ENCODE results near the gene ARCN1.

ARCN1 gene

DNA sequence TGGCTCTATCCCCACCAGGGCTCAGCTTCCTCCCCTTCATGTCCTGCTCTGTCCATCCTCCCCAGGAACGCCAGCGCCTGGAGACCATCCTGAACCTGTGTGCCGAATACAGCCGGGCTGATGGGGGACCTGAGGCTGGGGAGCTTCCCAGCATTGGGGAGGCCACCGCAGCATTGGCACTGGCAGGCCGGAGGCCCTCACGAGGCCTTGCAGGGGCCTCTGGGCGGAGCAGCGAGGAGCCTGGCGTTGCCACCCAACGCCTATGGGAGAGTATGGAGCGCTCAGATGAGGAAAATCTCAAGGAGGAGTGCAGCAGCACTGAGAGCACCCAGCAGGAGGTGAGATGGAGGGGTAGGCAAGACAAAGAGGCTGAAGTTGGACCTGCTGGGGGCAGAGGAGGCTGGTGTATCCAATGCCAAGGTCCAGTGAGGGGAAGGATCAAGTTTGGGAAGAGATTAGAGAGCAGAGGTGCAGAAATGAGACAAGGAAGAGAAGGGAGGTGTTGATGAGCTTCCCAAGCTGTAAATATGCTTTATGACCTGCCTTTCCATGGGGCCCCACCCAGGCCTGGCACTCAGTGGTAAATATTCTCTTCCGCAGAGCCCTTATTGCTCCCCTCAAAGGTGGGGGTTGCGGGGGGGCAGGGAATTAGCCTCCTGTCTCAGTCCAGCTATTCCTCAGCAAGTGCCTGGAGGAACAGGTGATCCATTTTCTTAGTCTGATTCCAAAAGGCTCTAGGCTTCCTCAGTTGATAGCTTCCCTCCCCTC lies 59.1 kb downstream of the ARCN1 start:
- ChIA-PET CTCF (interaction anchor here (1.7 to 6.6 kb wide), 3 partner anchors 9 to 21 kb away, joined by 4 to 55 read pairs (median 10); no protein-coding TSS in a partner anchor), POLR2A (interaction anchor here (0.6 kb wide), 1 partner anchor 208 kb away, joined by 4 read pairs; no protein-coding TSS in a partner anchor)
- peaks cover 0 to 6% (median 0%) of the 10 kb centered on the region in 4 experiments for H3K4me1 ChIP-seq (ENCODE audit: control extremely low read depth in 1 of 4, control insufficient read depth in 4 of 4, insufficient read depth in 4 of 4, low read length in 3 of 4)

DNA sequence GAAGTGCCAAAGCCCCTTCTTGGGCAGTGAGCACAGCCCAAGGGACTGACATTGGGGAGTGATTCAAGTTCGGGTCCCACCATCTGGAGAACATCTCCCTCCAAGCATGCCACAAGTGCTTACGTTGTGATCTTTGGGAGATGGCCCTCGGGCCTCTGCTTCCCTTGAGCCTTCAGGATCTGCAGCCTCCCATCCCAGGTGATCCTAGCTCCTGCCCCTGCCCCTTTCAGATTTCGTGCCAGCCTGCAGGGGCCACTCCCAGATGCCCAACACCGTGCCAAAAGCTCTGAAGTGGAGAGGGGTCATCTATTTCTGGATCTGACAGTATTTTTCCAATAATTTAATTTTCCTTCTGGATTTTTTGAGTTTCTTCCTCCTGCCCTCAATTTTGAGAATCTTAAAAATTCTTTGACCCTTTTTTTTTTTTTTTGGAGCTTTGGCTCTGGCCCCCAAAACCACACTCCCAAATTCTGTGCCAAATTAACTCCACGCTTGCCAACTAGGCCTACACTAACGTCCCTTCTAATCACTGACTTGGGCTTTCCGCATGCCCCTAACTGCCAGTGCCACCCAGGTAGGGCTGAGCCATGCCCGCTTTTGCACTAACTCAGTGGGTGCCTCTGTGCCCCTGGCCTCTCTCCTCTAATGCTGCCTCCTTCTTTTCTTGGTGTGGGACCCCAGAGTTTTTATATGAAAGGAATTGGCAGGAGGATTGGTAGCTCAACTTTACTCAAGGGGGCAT lies 60.5 kb downstream of the ARCN1 start:
- no peak for DNase-seq
- Histone ChIP-seq H3K4me3 (ENCODE audit: control insufficient read depth in 1 of 7, extremely low read depth in 1 of 7, insufficient read depth in 4 of 7, low read depth in 2 of 7, low read length in 6 of 7) (no peak overlapping the region), H3K36me3 (ENCODE audit: control insufficient read depth in 4 of 4, insufficient read depth in 4 of 4, low read length in 3 of 4) (no peaks in the 10 kb centered on the region), H3K9me3 (ENCODE audit: control extremely low read depth in 1 of 5, control insufficient read depth in 4 of 5, insufficient read depth in 2 of 5, low read depth in 1 of 5, low read length in 4 of 5) (no peaks in the 10 kb centered on the region), H3K27ac (ENCODE audit: insufficient read depth in 1 of 2, low read depth in 1 of 2, low read length in 2 of 2, poor library complexity in 1 of 2, severe bottlenecking in 2 of 2) (no peak overlapping the region), H3K27me3 (replicated peaks in 2 of 5; ENCODE audit: control insufficient read depth in 4 of 5, insufficient read depth in 5 of 5, low read length in 4 of 5) (no peaks in the 10 kb centered on the region), H3K4me1 (ENCODE audit: control extremely low read depth in 1 of 4, control insufficient read depth in 4 of 4, insufficient read depth in 4 of 4, low read length in 3 of 4) (peaks cover 0 to 6% (median 0%) of the 10 kb centered on the region in 4 experiments)
- ChIA-PET CTCF (interaction anchor here (1.4 to 6.6 kb wide), 3 partner anchors 10 to 20 kb away, joined by 3 to 55 read pairs (median 10); no protein-coding TSS in a partner anchor), POLR2A (no interaction called here)
- WGBS (ENCODE audit: insufficient coverage), result 98% methylated on average over 8 of the region's 9 CpGs

More for the DNA sequence above, 59.1 kb downstream of the ARCN1 start:
- WGBS (ENCODE audit: insufficient coverage), result 96% methylated on average over 13 of the region's 14 CpGs
- DNase-seq, result no peak
- Histone ChIP-seq H3K9me3 (ENCODE audit: control extremely low read depth in 1 of 5, control insufficient read depth in 4 of 5, insufficient read depth in 2 of 5, low read depth in 1 of 5, low read length in 4 of 5) (no peaks in the 10 kb centered on the region), H3K27me3 (replicated peaks in 2 of 5; ENCODE audit: control insufficient read depth in 4 of 5, insufficient read depth in 5 of 5, low read length in 4 of 5) (no peaks in the 10 kb centered on the region), H3K27ac (ENCODE audit: insufficient read depth in 1 of 2, low read depth in 1 of 2, low read length in 2 of 2, poor library complexity in 1 of 2, severe bottlenecking in 2 of 2) (no peak overlapping the region), H3K36me3 (ENCODE audit: control insufficient read depth in 4 of 4, insufficient read depth in 4 of 4, low read length in 3 of 4) (peaks cover 0 to 4% (median 0%) of the 10 kb centered on the region in 4 experiments), H3K4me3 (ENCODE audit: control insufficient read depth in 1 of 7, extremely low read depth in 1 of 7, insufficient read depth in 4 of 7, low read depth in 2 of 7, low read length in 6 of 7) (no peak overlapping the region)

DNA sequence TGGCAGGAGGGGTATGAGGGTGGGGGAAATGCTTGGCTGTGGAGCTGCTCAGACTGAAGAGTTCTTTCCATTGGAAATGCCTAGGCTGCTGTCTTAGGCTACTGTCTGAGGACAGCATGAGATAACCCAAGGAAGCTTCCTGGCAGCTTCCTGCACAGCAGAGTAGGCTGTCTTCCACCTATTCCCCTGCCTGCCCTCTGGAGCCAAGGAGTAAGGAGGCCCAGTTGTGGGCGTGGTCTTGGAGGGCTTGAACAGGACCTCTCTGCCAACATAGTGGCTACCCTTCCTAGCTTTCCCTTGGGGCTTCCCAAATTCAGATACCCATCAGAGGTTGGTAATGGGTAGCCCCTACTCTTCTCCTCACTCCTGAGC lies 61.1 kb downstream of the ARCN1 start:
- Histone ChIP-seq H3K9me3 (ENCODE audit: control extremely low read depth in 1 of 5, control insufficient read depth in 4 of 5, insufficient read depth in 2 of 5, low read depth in 1 of 5, low read length in 4 of 5) (no peaks in the 10 kb centered on the region), H3K27me3 (replicated peaks in 2 of 5; ENCODE audit: control insufficient read depth in 4 of 5, insufficient read depth in 5 of 5, low read length in 4 of 5) (no peaks in the 10 kb centered on the region), H3K27ac (ENCODE audit: insufficient read depth in 1 of 2, low read depth in 1 of 2, low read length in 2 of 2, poor library complexity in 1 of 2, severe bottlenecking in 2 of 2) (no peak overlapping the region), H3K4me1 (ENCODE audit: control extremely low read depth in 1 of 4, control insufficient read depth in 4 of 4, insufficient read depth in 4 of 4, low read length in 3 of 4) (peaks cover 0 to 6% (median 0%) of the 10 kb centered on the region in 4 experiments), H3K36me3 (ENCODE audit: control insufficient read depth in 4 of 4, insufficient read depth in 4 of 4, low read length in 3 of 4) (no peaks in the 10 kb centered on the region), H3K4me3 (ENCODE audit: control insufficient read depth in 1 of 7, extremely low read depth in 1 of 7, insufficient read depth in 4 of 7, low read depth in 2 of 7, low read length in 6 of 7) (no peak overlapping the region)
- ChIA-PET CTCF (interaction anchor here (1.4 to 6.6 kb wide), 3 partner anchors 10 to 21 kb away, joined by 3 to 55 read pairs (median 10); no protein-coding TSS in a partner anchor), POLR2A (no interaction called here)
- no peak for DNase-seq
- no CpG with 5 or more reads among the region's 1 CpG for WGBS (ENCODE audit: insufficient coverage)

DNA sequence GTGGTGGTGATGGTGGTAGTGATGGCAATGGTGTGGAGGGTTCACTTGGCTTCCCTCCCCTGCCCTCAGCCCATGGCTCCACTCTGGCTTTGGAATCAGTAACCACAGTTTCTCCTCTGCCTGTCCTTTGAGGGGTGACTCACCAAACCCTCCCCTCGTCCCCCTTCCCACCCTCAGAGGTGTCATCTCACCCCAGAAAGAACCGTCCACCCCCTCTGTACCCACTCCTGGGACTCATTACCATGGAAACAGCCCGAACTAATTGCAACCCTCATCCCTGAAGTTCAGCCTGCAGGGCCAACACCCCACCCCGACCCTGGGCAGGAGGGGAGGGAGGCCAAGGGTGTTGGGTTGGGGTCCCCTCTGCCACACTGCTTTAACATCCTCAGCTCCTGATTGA lies 61.8 kb downstream of the ARCN1 start:
- Histone ChIP-seq H3K27me3 (replicated peaks in 2 of 5; ENCODE audit: control insufficient read depth in 4 of 5, insufficient read depth in 5 of 5, low read length in 4 of 5) (no peaks in the 10 kb centered on the region), H3K4me1 (ENCODE audit: control extremely low read depth in 1 of 4, control insufficient read depth in 4 of 4, insufficient read depth in 4 of 4, low read length in 3 of 4) (peaks cover 0 to 6% (median 0%) of the 10 kb centered on the region in 4 experiments), H3K4me3 (ENCODE audit: control insufficient read depth in 1 of 7, extremely low read depth in 1 of 7, insufficient read depth in 4 of 7, low read depth in 2 of 7, low read length in 6 of 7) (peak overlapping the region in 1 of 7 experiments; percentile 58), H3K36me3 (ENCODE audit: control insufficient read depth in 4 of 4, insufficient read depth in 4 of 4, low read length in 3 of 4) (no peaks in the 10 kb centered on the region), H3K9me3 (ENCODE audit: control extremely low read depth in 1 of 5, control insufficient read depth in 4 of 5, insufficient read depth in 2 of 5, low read depth in 1 of 5, low read length in 4 of 5) (no peaks in the 10 kb centered on the region), H3K27ac (ENCODE audit: insufficient read depth in 1 of 2, low read depth in 1 of 2, low read length in 2 of 2, poor library complexity in 1 of 2, severe bottlenecking in 2 of 2) (no peak overlapping the region)
- POLR2A ChIA-PET, result no interaction called here
- WGBS (ENCODE audit: insufficient coverage), result 100% methylated on average over 1 of the region's 4 CpGs
- no peak for DNase-seq
- CTCF ChIA-PET, result interaction anchor here (1.4 to 6.6 kb wide), 2 partner anchors 10 to 11 kb away, joined by 3 to 55 read pairs; no protein-coding TSS in a partner anchor

DNA sequence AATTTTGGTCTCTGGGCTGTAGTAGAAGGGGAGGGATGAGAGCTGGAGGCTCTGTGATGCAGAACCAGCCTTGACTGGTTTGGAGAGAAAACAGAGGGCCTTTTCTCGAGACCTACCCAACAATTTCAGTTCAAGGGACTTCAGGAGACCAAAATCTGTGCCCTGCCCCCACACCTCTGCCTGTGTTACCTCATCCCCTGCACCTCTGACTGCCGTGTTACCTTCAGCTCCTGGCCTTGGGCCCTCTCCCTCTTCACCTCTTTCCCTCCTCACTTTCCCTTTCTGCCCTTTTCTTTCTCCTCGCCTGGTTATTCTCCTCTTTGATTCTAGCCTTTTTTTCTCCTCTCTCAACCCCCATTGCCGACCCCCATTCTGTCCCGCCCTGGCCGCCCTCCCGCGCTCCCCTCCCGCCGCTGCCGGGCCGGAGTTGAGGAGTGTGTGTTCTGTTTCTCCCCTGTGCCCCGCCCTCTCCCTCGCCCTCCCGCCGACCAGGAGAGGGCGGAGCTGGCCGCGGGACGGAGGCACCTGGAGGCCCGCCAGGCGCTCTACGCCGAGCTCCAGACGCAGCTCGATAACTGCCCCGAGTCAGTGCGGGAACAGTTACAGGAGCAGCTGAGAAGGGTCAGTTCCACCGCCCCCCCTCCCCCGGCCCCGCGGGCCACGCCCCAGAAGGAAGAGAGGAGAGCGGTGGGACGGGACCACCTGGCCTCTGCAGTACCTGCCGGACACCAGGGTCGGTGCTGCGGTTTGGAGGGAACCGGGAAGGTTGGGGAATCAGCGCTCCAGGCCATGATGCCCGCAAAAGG lies 62.4 kb downstream of the ARCN1 start:
- Histone ChIP-seq H3K4me1 (ENCODE audit: control extremely low read depth in 1 of 4, control insufficient read depth in 4 of 4, insufficient read depth in 4 of 4, low read length in 3 of 4) (peaks cover 0 to 6% (median 0%) of the 10 kb centered on the region in 4 experiments), H3K27ac (ENCODE audit: insufficient read depth in 1 of 2, low read depth in 1 of 2, low read length in 2 of 2, poor library complexity in 1 of 2, severe bottlenecking in 2 of 2) (no peak overlapping the region), H3K4me3 (ENCODE audit: control insufficient read depth in 1 of 7, extremely low read depth in 1 of 7, insufficient read depth in 4 of 7, low read depth in 2 of 7, low read length in 6 of 7) (peak overlapping the region in 1 of 7 experiments; percentile 58), H3K36me3 (ENCODE audit: control insufficient read depth in 4 of 4, insufficient read depth in 4 of 4, low read length in 3 of 4) (no peaks in the 10 kb centered on the region), H3K9me3 (ENCODE audit: control extremely low read depth in 1 of 5, control insufficient read depth in 4 of 5, insufficient read depth in 2 of 5, low read depth in 1 of 5, low read length in 4 of 5) (no peaks in the 10 kb centered on the region), H3K27me3 (replicated peaks in 2 of 5; ENCODE audit: control insufficient read depth in 4 of 5, insufficient read depth in 5 of 5, low read length in 4 of 5) (no peaks in the 10 kb centered on the region)
- peak in 2 of 3 donors; percentile 22 to 34 for DNase-seq
- POLR2A ChIA-PET, result no interaction called here
- CTCF ChIA-PET, result interaction anchor here (0.6 to 6.6 kb wide), 4 partner anchors 12 to 1330 kb away, joined by 3 to 55 read pairs (median 3); no protein-coding TSS in a partner anchor
- 85% methylated on average over 38 of the region's 41 CpGs for WGBS (ENCODE audit: insufficient coverage)

DNA sequence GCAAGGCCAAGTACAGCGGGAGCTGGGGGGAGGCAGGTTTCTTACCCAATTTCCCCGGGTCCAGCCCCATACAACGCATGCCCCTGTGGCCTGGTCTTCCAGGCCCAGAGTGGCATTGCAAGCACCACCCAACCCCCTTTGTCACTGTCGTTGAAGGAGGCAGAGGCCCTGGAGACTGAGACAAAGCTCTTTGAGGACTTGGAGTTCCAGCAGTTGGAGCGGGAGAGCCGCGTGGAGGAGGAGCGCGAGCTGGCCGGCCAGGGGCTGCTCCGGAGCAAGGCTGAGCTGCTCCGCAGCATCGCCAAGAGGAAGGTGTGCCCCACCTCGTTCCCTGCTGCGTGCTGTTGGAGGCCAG lies 63.0 kb downstream of the ARCN1 start:
- no peaks in the 10 kb centered on the region for H3K27me3 ChIP-seq (replicated peaks in 2 of 5; ENCODE audit: control insufficient read depth in 4 of 5, insufficient read depth in 5 of 5, low read length in 4 of 5)
- no peaks in the 10 kb centered on the region for H3K9me3 ChIP-seq (ENCODE audit: control extremely low read depth in 1 of 5, control insufficient read depth in 4 of 5, insufficient read depth in 2 of 5, low read depth in 1 of 5, low read length in 4 of 5)
- DNase-seq, result no peak
- WGBS (ENCODE audit: insufficient coverage), result 92% methylated on average over 15 of the region's 15 CpGs
- CTCF ChIA-PET, result interaction anchor here (0.6 to 6.6 kb wide), 10 partner anchors 13 to 1331 kb away, joined by 3 to 55 read pairs (median 5); no protein-coding TSS in a partner anchor
- peak overlapping the region in 1 of 7 experiments; percentile 58 for H3K4me3 ChIP-seq (ENCODE audit: control insufficient read depth in 1 of 7, extremely low read depth in 1 of 7, insufficient read depth in 4 of 7, low read depth in 2 of 7, low read length in 6 of 7)
- peaks cover 0 to 6% (median 0%) of the 10 kb centered on the region in 4 experiments for H3K4me1 ChIP-seq (ENCODE audit: control extremely low read depth in 1 of 4, control insufficient read depth in 4 of 4, insufficient read depth in 4 of 4, low read length in 3 of 4)
- H3K36me3 ChIP-seq (ENCODE audit: control insufficient read depth in 4 of 4, insufficient read depth in 4 of 4, low read length in 3 of 4), result no peaks in the 10 kb centered on the region
- H3K27ac ChIP-seq (ENCODE audit: insufficient read depth in 1 of 2, low read depth in 1 of 2, low read length in 2 of 2, poor library complexity in 1 of 2, severe bottlenecking in 2 of 2), result no peak overlapping the region
- POLR2A ChIA-PET, result interaction anchor here (0.9 kb wide), 1 partner anchor 9 kb away, joined by 3 read pairs; no protein-coding TSS in a partner anchor

Measured in common myeloid progenitor, CD34-positive (primary cell).